SU-DHL-6 (cell line): Measurements from ENCODE around the gene PYHIN1.

Experiments
- CTCF ChIP-seq: fragments of 200-600 bp; sonication (generic); IDR thresholded peaks from one replicate; pipeline ENCODE4 v1.5.1; 2017; ENCODE audit warnings: antibody characterized with exemption, mild to moderate bottlenecking, low read length, moderate library complexity; ENCODE audit not compliant: insufficient read depth, poor library complexity, severe bottlenecking
- EZH2phosphoT487 ChIP-seq: fragments of 200-600 bp; sonication (generic), shearing (Covaris generic); conservative IDR thresholded peaks from 2 replicates; pipeline ENCODE4 v1.6.1; 2018; ENCODE audit warnings: mild to moderate bottlenecking, antibody characterized with exemption, low read length, moderate library complexity, mixed read lengths

DNA sequence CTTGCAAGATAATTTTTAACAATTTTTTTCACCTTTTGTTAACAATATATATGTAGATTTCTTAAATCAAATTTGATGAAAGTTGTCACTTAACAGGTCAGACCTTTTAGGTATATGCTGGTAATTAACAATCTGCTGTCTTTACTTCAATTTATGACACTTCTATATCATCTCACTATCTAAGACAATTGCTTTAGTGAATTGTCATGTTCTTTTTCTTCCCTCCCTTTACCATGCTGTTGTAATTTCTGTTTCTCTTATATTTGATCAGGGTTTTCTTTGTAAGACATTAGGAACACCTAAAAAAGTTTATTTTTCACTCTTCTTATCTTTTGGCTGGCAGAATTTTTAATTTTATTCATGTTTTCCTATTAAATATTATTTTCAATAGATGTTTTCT, 80.4 kb downstream of the PYHIN1 start:
- TF ChIP-seq CTCF (no peak), EZH2phosphoT487 (no peak)
